ENCODE results near the gene RNPEP. TPM values are rescaled to one million over a fixed set of nuclear protein-coding genes. Genes with fewer than 3 reads are reported as not detected.

The RNPEP gene
- polyA plus RNA-seq, 1 of the 3 experiments (the other 2 are of a cell fraction): 46.7 TPM

- Histone ChIP-seq H3K36me3 (replicated peaks in 1 of 2; ENCODE audit: control insufficient read depth in 1 of 2, insufficient read depth in 2 of 2, low read length in 1 of 2) (no peaks in the 10 kb centered on the region), H3K27me3 (ENCODE audit: insufficient read depth) (no peaks in the 10 kb centered on the region), H3K4me2 (no peak overlapping the region), H3K9me2 (no peaks in the 10 kb centered on the region), H3K79me2 (ENCODE audit: insufficient read depth) (no peaks in the 10 kb centered on the region), H4K20me1 (ENCODE audit: insufficient read depth) (no peaks in the 10 kb centered on the region), H3K27ac (ENCODE audit: low read depth in 2 of 2, low read length in 1 of 2) (no peak overlapping the region), H3K9ac (no peak overlapping the region), H3F3A (replicated peaks; ENCODE audit: insufficient read depth) (no peaks in the 10 kb centered on the region), H3K9me3 (no peaks in the 10 kb centered on the region), H3K4me1 (ENCODE audit: control insufficient read depth in 1 of 2, insufficient read depth in 2 of 2, low read depth in 1 of 2, low read length in 1 of 2) (no peaks in the 10 kb centered on the region; a peak in 1 of 4 replicates), H3K4me3 (ENCODE audit: low read depth in 2 of 2, low read length in 1 of 2) (no peak overlapping the region), H2AFZ (ENCODE audit: low read depth) (no peak overlapping the region)
- ChIA-PET CTCF (interaction anchor here (0.9 to 20.4 kb wide), 6 partner anchors 15 to 120 kb away, joined by 3 to 411 read pairs (median 4); partner anchors contain the start of gene GPR37L1), POLR2A (interaction anchor here (0.6 kb wide), 1 partner anchor 35 kb away, joined by 3 read pairs; no protein-coding TSS in a partner anchor)
- WGBS (ENCODE audit: low lambda C conversion rate): 84% methylated on average over 14 of the region's 17 CpGs
- no peak for DNase-seq
- no peak for TF ChIP-seq EZH2phosphoT487 (IDR thresholded peaks at IDR 0.05; ENCODE audit: borderline replicate concordance, low read depth)
- TF ChIP-seq SIN3A (IDR thresholded peaks at IDR 0.05; ENCODE audit: borderline replicate concordance, low read depth, low read length): no peak
- TF ChIP-seq TEAD4 (IDR thresholded peaks at IDR 0.05; ENCODE audit: borderline replicate concordance, insufficient read depth): no peak
- no peak for TF ChIP-seq USF1 (IDR thresholded peaks at IDR 0.05; ENCODE audit: borderline replicate concordance, low read depth)
- TF ChIP-seq RCOR1 (IDR thresholded peaks at IDR 0.05; ENCODE audit: low read length): no peak
- TF ChIP-seq RXRA (IDR thresholded peaks at IDR 0.05; ENCODE audit: borderline replicate concordance, low read depth): no peak
Observed at GRCh38 chr1:202014915-202015661, 32.6 kb downstream of the RNPEP start.

- DNase-seq: no peak
- Histone ChIP-seq H2AFZ (ENCODE audit: low read depth) (no peak overlapping the region), H3K9ac (no peak overlapping the region), H3F3A (replicated peaks; ENCODE audit: insufficient read depth) (no peaks in the 10 kb centered on the region), H3K79me2 (ENCODE audit: insufficient read depth) (no peaks in the 10 kb centered on the region), H3K36me3 (replicated peaks in 1 of 2; ENCODE audit: control insufficient read depth in 1 of 2, insufficient read depth in 2 of 2, low read length in 1 of 2) (no peaks in the 10 kb centered on the region), H3K4me3 (ENCODE audit: low read depth in 2 of 2, low read length in 1 of 2) (no peak overlapping the region), H3K4me2 (no peak overlapping the region), H3K9me2 (no peaks in the 10 kb centered on the region), H3K27me3 (ENCODE audit: insufficient read depth) (no peaks in the 10 kb centered on the region), H3K4me1 (ENCODE audit: control insufficient read depth in 1 of 2, insufficient read depth in 2 of 2, low read depth in 1 of 2, low read length in 1 of 2) (no peaks in the 10 kb centered on the region; a peak in 1 of 4 replicates), H4K20me1 (ENCODE audit: insufficient read depth) (no peaks in the 10 kb centered on the region), H3K27ac (ENCODE audit: low read depth in 2 of 2, low read length in 1 of 2) (no peak overlapping the region), H3K9me3 (no peaks in the 10 kb centered on the region)
- WGBS (ENCODE audit: low lambda C conversion rate): 79% methylated on average over 3 of the region's 3 CpGs
- TF ChIP-seq RFX5 (IDR thresholded peaks at IDR 0.05; ENCODE audit: low read length) (no peak), RAD21 (IDR thresholded peaks at IDR 0.05; ENCODE audit: low read length) (no peak), USF2 (IDR thresholded peaks at IDR 0.05; ENCODE audit: borderline replicate concordance, low read depth, low read length) (no peak), MEF2A (IDR thresholded peaks at IDR 0.05; ENCODE audit: borderline replicate concordance, low read depth) (no peak), CTCF (IDR thresholded peaks at IDR 0.05) (no peak), REST (IDR thresholded peaks at IDR 0.05; ENCODE audit: low read depth, low read length) (no peak), CHD2 (IDR thresholded peaks at IDR 0.05; ENCODE audit: low read length, partially characterized antibody) (no peak), USF1 (IDR thresholded peaks at IDR 0.05; ENCODE audit: borderline replicate concordance, low read depth) (no peak), ELF1 (IDR thresholded peaks at IDR 0.05) (no peak), SMC3 (IDR thresholded peaks at IDR 0.05; ENCODE audit: low read depth, low read length) (no peak), TCF12 (IDR thresholded peaks at IDR 0.05) (no peak)
- POLR2A ChIA-PET: no interaction called here
- CTCF ChIA-PET: interaction anchor here (1.1 to 20.4 kb wide), 5 partner anchors 15 to 119 kb away, joined by 3 to 411 read pairs (median 5); partner anchors contain the start of gene GPR37L1
Observed at GRCh38 chr1:202015662-202015937, 33.2 kb downstream of the RNPEP start.

Data from SK-N-SH (cell line).